Astrocyte of the hippocampus (primary cell): ENCODE data around the gene ABCA1.

ENCODE experiments used
- DNase-seq: peaks from one replicate; pipeline ENCODE4 v3.0.0; 2011; ENCODE audit warnings: low read depth, low spot score

Gene ABCA1

GRCh38 chr9:104841601-104842141 lies 86.3 kb downstream of the ABCA1 start:
- DNase-seq: peak; percentile 59

- DNase-seq: no peak
These were observed 89.0 kb downstream of the ABCA1 start for GRCh38 chr9:104838958-104839357.

- DNase-seq: no peak
These were observed 91.2 kb downstream of the ABCA1 start for GRCh38 chr9:104836767-104837166.

- DNase-seq: no peak
These were observed 91.7 kb downstream of the ABCA1 start for GRCh38 chr9:104836235-104836634.

GRCh38 chr9:104835161-104835560 lies 92.8 kb downstream of the ABCA1 start:
- no peak for DNase-seq

- DNase-seq: no peak
These were observed 94.3 kb downstream of the ABCA1 start for GRCh38 chr9:104833696-104834095.

GRCh38 chr9:104831681-104832080 lies 96.3 kb downstream of the ABCA1 start:
- DNase-seq: peak; percentile 34

GRCh38 chr9:104826911-104827310 lies 101.0 kb downstream of the ABCA1 start:
- DNase-seq: no peak

GRCh38 chr9:104826079-104826775 lies 101.7 kb downstream of the ABCA1 start:
- no peak for DNase-seq

- DNase-seq: no peak
These were observed 107.6 kb downstream of the ABCA1 start for GRCh38 chr9:104820336-104820735.

GRCh38 chr9:104819033-104819432 lies 108.9 kb downstream of the ABCA1 start:
- no peak for DNase-seq

- no peak for DNase-seq
These were observed 110.5 kb downstream of the ABCA1 start for GRCh38 chr9:104817437-104817836.

- no peak for DNase-seq
These were observed 111.9 kb downstream of the ABCA1 start for GRCh38 chr9:104815851-104816565.

- DNase-seq: peak; percentile 67
These were observed 117.3 kb downstream of the ABCA1 start for GRCh38 chr9:104810421-104811339.

- DNase-seq: peak; percentile 58
These were observed 119.8 kb downstream of the ABCA1 start for GRCh38 chr9:104808035-104808614.

GRCh38 chr9:104805441-104805840 lies 122.5 kb downstream of the ABCA1 start:
- no peak for DNase-seq

GRCh38 chr9:104802906-104803305 lies 125.0 kb downstream of the ABCA1 start:
- DNase-seq: no peak

- no peak for DNase-seq
These were observed 125.8 kb downstream of the ABCA1 start for GRCh38 chr9:104802110-104802509.

GRCh38 chr9:104800068-104800785 lies 127.7 kb downstream of the ABCA1 start:
- DNase-seq: no peak

- no peak for DNase-seq
These were observed 129.6 kb downstream of the ABCA1 start for GRCh38 chr9:104798209-104798995.
